HCT116 (cell line): ENCODE results near the gene DOCK10. TPM values are rescaled to one million over a fixed set of nuclear protein-coding genes. Genes with fewer than 3 reads are reported as not detected.

ENCODE experiments used
- ATAC-seq: fragments of 200-7000 bp; cut with Tn5 transposase; 2 replicates; pipeline ENCODE4 v1.9.1; 2020; ENCODE audit warnings: mild to moderate bottlenecking, moderate library complexity
- BruUV-seq: library from RNA; stranded (reverse); fragments of 400-500 nt; replicated peaks from 2 replicates; lab custom pipeline; 2021; lab: Mats Ljungman, UMichigan
- CTCF ChIA-PET: fragments of 300-600 bp; sonication (Branson Sonifier 250); formaldehyde crosslinking; loops from one replicate; lab custom pipeline; 2021; ENCODE audit warnings: antibody characterized with exemption; lab: Charles Lee
- POLR2A ChIA-PET: fragments of 300-600, 350-600 bp; sonication (Branson Sonifier 250); formaldehyde crosslinking; loops from one replicate; lab custom pipeline; 2021; ENCODE audit warnings: antibody characterized with exemption; lab: Charles Lee
- RAD21 ChIA-PET, 2 experiments: fragments of 300-600 bp; sonication (Branson Sonifier 250); formaldehyde crosslinking; loops; one replicate each; lab custom pipeline; 2023; ENCODE audit warnings: low total read pairs in 2 of 2; ENCODE audit not compliant: uncharacterized antibody in 2 of 2, unreplicated experiment in 2 of 2, low non-redundant PET in 1 of 2; lab: Charles Lee
- DNase-seq: peaks from one replicate; pipeline ENCODE4 v3.0.0-alpha.2; 2010; ENCODE audit warnings: low read depth, low spot score
- H2AFZ ChIP-seq: fragments of 200-600 bp; shearing (Covaris generic), sonication (generic); 2 replicates; pipeline ENCODE4 v1.6.1; 2017; ENCODE audit warnings: low read depth, mixed run types, mixed read lengths, antibody characterized with exemption, low read length; ENCODE audit not compliant: poor library complexity, severe bottlenecking
- H3K27ac ChIP-seq: 2 replicates; pipeline ENCODE4 v1.5.1; 2012; ENCODE audit warnings: low read depth, low read length
- H3K27me3 ChIP-seq: fragments of 200-600 bp; sonication (generic); 2 replicates; pipeline ENCODE4 v1.6.1; 2016; ENCODE audit warnings: mixed run types, low read length, mixed read lengths; ENCODE audit not compliant: insufficient read depth
- H3K36me3 ChIP-seq, 2 experiments: fragments of 200-500 bp in 1 of 2; fragments of 200-600 bp in 1 of 2; sonication (Bioruptor generic) in 1 of 2; sonication (generic) in 1 of 2; 2 replicates each; pipeline versions ENCODE4 v1.5.1 to v1.6.1; 2014 to 2016; ENCODE audit warnings: low read length in 2 of 2, inconsistent platforms in 1 of 2, mixed read lengths in 1 of 2, mixed run types in 1 of 2; ENCODE audit not compliant: insufficient read depth in 2 of 2, control insufficient read depth in 1 of 2
- H3K4me1 ChIP-seq, 2 experiments: fragments of 200-600 bp in 1 of 2; sonication (generic) in 1 of 2; 2 replicates each; pipeline versions ENCODE4 v1.5.1 to v1.6.1; 2012 to 2017; ENCODE audit warnings: low read length in 2 of 2, inconsistent platforms in 1 of 2, mild to moderate bottlenecking in 1 of 2, mixed read lengths in 1 of 2, mixed run types in 1 of 2, moderate library complexity in 1 of 2; ENCODE audit not compliant: insufficient read depth in 2 of 2, control insufficient read depth in 1 of 2
- H3K4me2 ChIP-seq: fragments of 200-600 bp; sonication (generic); 2 replicates; pipeline ENCODE4 v1.6.1; 2017; ENCODE audit warnings: mixed run types, low read length, mixed read lengths
- H3K4me3 ChIP-seq, 2 experiments: fragments of 200-600 bp in 1 of 2; sonication (generic) in 1 of 2; replicated peaks in 1 of 2; 2 replicates each; pipeline ENCODE4 v1.5.1; 2011 to 2016; ENCODE audit warnings: low read length in 2 of 2, control low read depth in 1 of 2, low read depth in 1 of 2, mild to moderate bottlenecking in 1 of 2, mixed read lengths in 1 of 2, mixed run types in 1 of 2
- H3K79me2 ChIP-seq: fragments of 200-600 bp; sonication (generic); 2 replicates; pipeline ENCODE4 v1.6.1; 2017; ENCODE audit warnings: mild to moderate bottlenecking, mixed run types, low read length, moderate library complexity, mixed read lengths; ENCODE audit not compliant: insufficient read depth
- H3K9ac ChIP-seq: fragments of 200-600 bp; sonication (generic); 2 replicates; pipeline ENCODE4 v1.6.1; 2016; ENCODE audit warnings: low read length, mixed read lengths
- H3K9me2 ChIP-seq: fragments of 200-600 bp; sonication (generic), shearing (Covaris generic); 2 replicates; pipeline ENCODE4 v1.6.1; 2017; ENCODE audit warnings: mixed run types, mild to moderate bottlenecking, moderate library complexity; ENCODE audit not compliant: insufficient read depth
- H3K9me3 ChIP-seq, 2 experiments: fragments of 200-500 bp in 1 of 2; fragments of 200-600 bp in 1 of 2; sonication (Bioruptor generic) in 1 of 2; sonication (generic) in 1 of 2; 2 replicates each; pipeline ENCODE4 v1.6.1; 2014 to 2017; ENCODE audit warnings: low read length in 2 of 2, mixed read lengths in 2 of 2, inconsistent platforms in 1 of 2, low read depth in 1 of 2, mild to moderate bottlenecking in 1 of 2, mixed run types in 1 of 2, moderate library complexity in 1 of 2; ENCODE audit not compliant: control insufficient read depth in 1 of 2, insufficient read depth in 1 of 2
- H4K20me1 ChIP-seq: fragments of 200-600 bp; sonication (generic), shearing (Covaris generic); 2 replicates; pipeline ENCODE4 v1.6.1; 2017; ENCODE audit warnings: mixed run types, mild to moderate bottlenecking, moderate library complexity; ENCODE audit not compliant: insufficient read depth
- ATF3 ChIP-seq: IDR thresholded peaks from 2 replicates; pipeline ENCODE4 v1.6.1; 2012
- CBX3 ChIP-seq: IDR thresholded peaks from 2 replicates; pipeline ENCODE4 v1.6.1; 2012; ENCODE audit warnings: low read depth
- ELF1 ChIP-seq: IDR thresholded peaks from 2 replicates; pipeline ENCODE4 v1.6.1; 2012; ENCODE audit warnings: low read depth, borderline replicate concordance
- FOSL1 ChIP-seq: IDR thresholded peaks from 2 replicates; pipeline ENCODE4 v1.6.1; 2012; ENCODE audit warnings: low read depth
- JUND ChIP-seq: IDR thresholded peaks from 2 replicates; pipeline ENCODE4 v1.6.1; 2012
- RAD21 ChIP-seq: IDR thresholded peaks from 2 replicates; pipeline ENCODE4 v1.6.1; 2012; ENCODE audit warnings: low read depth, mild to moderate bottlenecking
- REST ChIP-seq: IDR thresholded peaks from 2 replicates; pipeline ENCODE4 v1.6.1; 2012; ENCODE audit warnings: low read depth
- SIN3A ChIP-seq: IDR thresholded peaks from 2 replicates; pipeline ENCODE4 v1.6.1; 2012; ENCODE audit warnings: low read depth
- SP1 ChIP-seq: IDR thresholded peaks from 2 replicates; pipeline ENCODE4 v1.6.1; 2012; ENCODE audit warnings: low read depth
- SRF ChIP-seq: IDR thresholded peaks from 2 replicates; pipeline ENCODE4 v1.6.1; 2012; ENCODE audit warnings: low read depth
- YY1 ChIP-seq: IDR thresholded peaks from 2 replicates; pipeline ENCODE4 v1.6.1; 2011; ENCODE audit warnings: low read length, low read depth, moderate library complexity, mild to moderate bottlenecking; ENCODE audit not compliant: insufficient replicate concordance; ENCODE audit errors: extremely low read depth
- intact Hi-C: fragments of 100-400 bp; cut with micrococcal nuclease; formaldehyde crosslinking; loops from 2 replicates; pipeline ENCODE4 v1.10.0; 2022
- total RNA-seq: library from RNA; stranded (reverse); gene quantifications from one replicate; pipeline ENCODE4 v1.2.1, GENCODE V29; 2021; ENCODE audit not compliant: unreplicated experiment
- TF ChIP-seq, protein P1 (sequence below), 3 experiments: fragments of 200-600 bp in 1 of 3; sonication (generic) in 1 of 3; IDR thresholded peaks in 2 of 3; conservative IDR thresholded peaks in 1 of 3; 2 replicates each; pipeline ENCODE4 v1.5.1; 2012 to 2017; ENCODE audit warnings: low read depth in 2 of 3, low read length in 2 of 3, antibody characterized with exemption in 1 of 3, borderline replicate concordance in 1 of 3, control low read depth in 1 of 3, mild to moderate bottlenecking in 1 of 3, mixed read lengths in 1 of 3, mixed run types in 1 of 3, moderate library complexity in 1 of 3; ENCODE audit not compliant: insufficient read depth in 1 of 3

DOCK10 gene
- total RNA-seq, 1 experiment from 2014 or later = 0.54 TPM

- H3K27ac ChIP-seq = no peak overlapping the region
- BruUV-seq = no TSS peak
- peaks cover 0 to 7% of the 10 kb centered on the region in 2 experiments; a peak in 1 of 4 replicates for H3K4me1 ChIP-seq
- intact Hi-C loops = no loop called here
- H4K20me1 ChIP-seq = no peaks in the 10 kb centered on the region
- H3K4me3 ChIP-seq = no peak overlapping the region
- RAD21 ChIA-PET = no interaction called here
- no peak for DNase-seq
- H3K36me3 ChIP-seq = no peaks in the 10 kb centered on the region
- CTCF ChIA-PET = no interaction called here
- no peaks in the 10 kb centered on the region for H3K27me3 ChIP-seq
- no peak for ATAC-seq
- H3K9me2 ChIP-seq = no peaks in the 10 kb centered on the region
- 0 out of 2 replicates have a peak overlapping the region, but pooled peaks have one; percentile 1 for H3K4me2 ChIP-seq
- H2AFZ ChIP-seq = peak overlapping the region; percentile 12
- no peaks in the 10 kb centered on the region for H3K79me2 ChIP-seq
- POLR2A ChIA-PET = no interaction called here
- H3K9ac ChIP-seq = no peak overlapping the region
- TF ChIP-seq FOSL1 (peak; percentile 34; the same call in 1 of the 2 replicates), RAD21 (no peak), ELF1 (no peak), JUND (peak; percentile 39; the same call in 1 of the 2 replicates)
- TF ChIP-seq, protein P1, sequence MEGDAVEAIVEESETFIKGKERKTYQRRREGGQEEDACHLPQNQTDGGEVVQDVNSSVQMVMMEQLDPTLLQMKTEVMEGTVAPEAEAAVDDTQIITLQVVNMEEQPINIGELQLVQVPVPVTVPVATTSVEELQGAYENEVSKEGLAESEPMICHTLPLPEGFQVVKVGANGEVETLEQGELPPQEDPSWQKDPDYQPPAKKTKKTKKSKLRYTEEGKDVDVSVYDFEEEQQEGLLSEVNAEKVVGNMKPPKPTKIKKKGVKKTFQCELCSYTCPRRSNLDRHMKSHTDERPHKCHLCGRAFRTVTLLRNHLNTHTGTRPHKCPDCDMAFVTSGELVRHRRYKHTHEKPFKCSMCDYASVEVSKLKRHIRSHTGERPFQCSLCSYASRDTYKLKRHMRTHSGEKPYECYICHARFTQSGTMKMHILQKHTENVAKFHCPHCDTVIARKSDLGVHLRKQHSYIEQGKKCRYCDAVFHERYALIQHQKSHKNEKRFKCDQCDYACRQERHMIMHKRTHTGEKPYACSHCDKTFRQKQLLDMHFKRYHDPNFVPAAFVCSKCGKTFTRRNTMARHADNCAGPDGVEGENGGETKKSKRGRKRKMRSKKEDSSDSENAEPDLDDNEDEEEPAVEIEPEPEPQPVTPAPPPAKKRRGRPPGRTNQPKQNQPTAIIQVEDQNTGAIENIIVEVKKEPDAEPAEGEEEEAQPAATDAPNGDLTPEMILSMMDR (IDR thresholded peaks at IDR 0.05 in 2 of 3, conservative IDR thresholded peaks at IDR 0.05 in 1 of 3; ENCODE audit: borderline replicate concordance in 1 of 3, insufficient read depth in 1 of 3, low read depth in 2 of 3, low read length in 2 of 3) = no peak
- no peaks in the 10 kb centered on the region for H3K9me3 ChIP-seq
Measured at GRCh38 chr2:224882291-224883171, 159.7 kb downstream of the DOCK10 start.

DNA sequence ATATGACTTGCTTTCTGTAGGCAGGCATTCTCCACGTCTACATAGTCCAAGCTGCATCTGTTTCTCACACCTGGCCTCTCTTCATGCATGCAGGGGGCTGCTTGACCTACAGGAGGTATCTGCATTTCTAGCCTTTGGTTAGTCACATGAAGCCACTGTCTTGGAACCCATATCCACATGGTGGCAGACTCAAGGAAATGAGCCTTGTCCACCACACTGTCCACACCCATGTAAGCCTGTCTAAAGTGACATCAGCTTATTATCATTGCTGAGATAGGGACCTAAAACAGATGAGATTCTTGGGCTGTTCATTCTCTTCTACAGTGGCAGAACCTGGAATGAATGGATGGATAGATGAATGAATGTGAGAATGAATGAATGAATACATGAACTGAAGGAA lies 160.4 kb downstream of the DOCK10 start:
- peaks cover 0 to 7% of the 10 kb centered on the region in 2 experiments; a peak in 1 of 4 replicates for H3K4me1 ChIP-seq
- H3K36me3 ChIP-seq = no peaks in the 10 kb centered on the region
- H3K4me3 ChIP-seq = no peak overlapping the region
- no TSS peak for BruUV-seq
- DNase-seq (no peak), ATAC-seq (no peak; the same call in 1 of the 2 replicates)
- no peaks in the 10 kb centered on the region for H3K9me2 ChIP-seq
- POLR2A ChIA-PET = no interaction called here
- H3K27me3 ChIP-seq = no peaks in the 10 kb centered on the region
- CTCF ChIA-PET = no interaction called here
- intact Hi-C loops = no loop called here
- no peak overlapping the region for H3K4me2 ChIP-seq
- no peak overlapping the region for H3K27ac ChIP-seq
- no peak overlapping the region for H3K9ac ChIP-seq
- RAD21 ChIA-PET = no interaction called here
- H2AFZ ChIP-seq = no peak overlapping the region
- H3K9me3 ChIP-seq = no peaks in the 10 kb centered on the region
- H3K79me2 ChIP-seq = no peaks in the 10 kb centered on the region
- H4K20me1 ChIP-seq = no peaks in the 10 kb centered on the region
- TF ChIP-seq CBX3 (no peak), YY1 (no peak), REST (no peak), FOSL1 (no peak), ATF3 (no peak), SRF (no peak), SP1 (no peak), SIN3A (no peak)
